HepG2 (cell line): ENCODE measurements around the gene ADCY7. TPM values are rescaled to one million over a fixed set of nuclear protein-coding genes. Genes with fewer than 3 reads are reported as not detected.

Source experiments
- ATAC-seq: fragments of 200-7000 bp; cut with Tn5 transposase; 3 replicates; pipeline ENCODE4 v1.9.1; 2020; ENCODE audit warnings: mild to moderate bottlenecking, moderate library complexity
- BruUV-seq: library from RNA; stranded (reverse); fragments of 400-500 nt; replicated peaks from 2 replicates; lab custom pipeline; 2021; lab: Mats Ljungman, UMichigan
- CTCF ChIA-PET: fragments of 300-600 bp; formaldehyde crosslinking; extraction: SDS; loops from one replicate; lab custom pipeline; 2021; ENCODE audit warnings: low total read pairs, inconsistent platforms, low intra/inter-chr PET ratio; lab: Yijun Ruan, JAX
- POLR2A ChIA-PET: fragments of 350-600 bp; sonication (Branson Sonifier 250); formaldehyde crosslinking; loops from one replicate; lab custom pipeline; 2020; ENCODE audit warnings: antibody characterized with exemption, inconsistent platforms; lab: Yijun Ruan, JAX
- DNase-seq: peaks from one replicate; pipeline ENCODE4 v3.0.0-alpha.2; 2015; ENCODE audit warnings: low spot score
- FAIRE-seq: peaks from 3 replicates; lab custom pipeline; 2011; peaks lifted over from hg19 to GRCh38; lab: Jason Lieb, UNC
- H2AFZ ChIP-seq: one replicate; pipeline ENCODE4 v1.6.1; 2011; ENCODE audit warnings: low read length, inconsistent platforms
- H3K27ac ChIP-seq: fragments of 300-600 bp; 3 replicates; pipeline ENCODE4 v1.8.0; 2011; ENCODE audit warnings: mixed run types, mild to moderate bottlenecking, mixed read lengths, low read length, inconsistent platforms; ENCODE audit not compliant: insufficient read depth; ENCODE audit errors: extremely low read length
- H3K27me3 ChIP-seq, 2 experiments: fragments of 200-600 bp in 1 of 2; 2 replicates in 1 of 2; 3 replicates in 1 of 2; pipeline versions ENCODE4 v1.6.0 to v1.8.0; 2011; ENCODE audit warnings: low read length in 2 of 2, mild to moderate bottlenecking in 2 of 2, moderate library complexity in 2 of 2, inconsistent platforms in 1 of 2; ENCODE audit not compliant: insufficient read depth in 2 of 2, control insufficient read depth in 1 of 2
- H3K36me3 ChIP-seq, 2 experiments: fragments of 200-600 bp in 1 of 2; replicated peaks in 1 of 2; 2 replicates in 1 of 2; 3 replicates in 1 of 2; pipeline versions ENCODE4 v1.5.1 to v1.8.0; 2011; ENCODE audit warnings: low read length in 2 of 2, inconsistent platforms in 1 of 2; ENCODE audit not compliant: insufficient read depth in 2 of 2, control insufficient read depth in 1 of 2
- H3K4me1 ChIP-seq: 2 replicates; pipeline ENCODE4 v1.5.1; 2012; ENCODE audit warnings: low read length, inconsistent platforms; ENCODE audit not compliant: insufficient read depth
- H3K4me2 ChIP-seq: 2 replicates; pipeline ENCODE4 v1.6.0; 2011; ENCODE audit warnings: low read depth, low read length, inconsistent platforms
- H3K4me3 ChIP-seq, 3 experiments: fragments of 200-600 bp in 1 of 3; sonication (generic), shearing (Covaris generic) in 1 of 3; replicated peaks in 1 of 3; 2 replicates each; pipeline ENCODE4 v1.5.1; 2011 to 2016; ENCODE audit warnings: low read length in 3 of 3, inconsistent platforms in 2 of 3, low read depth in 2 of 3, mild to moderate bottlenecking in 2 of 3, control low read depth in 1 of 3, mixed read lengths in 1 of 3; ENCODE audit not compliant: insufficient read depth in 1 of 3
- H3K79me2 ChIP-seq: one replicate; pipeline ENCODE4 v1.6.1; 2011; ENCODE audit warnings: low read length, inconsistent platforms; ENCODE audit not compliant: insufficient read depth
- H3K9ac ChIP-seq: 2 replicates; pipeline ENCODE4 v1.6.0; 2011; ENCODE audit warnings: mild to moderate bottlenecking, low read depth, low read length, inconsistent platforms; ENCODE audit not compliant: insufficient read depth
- H3K9me3 ChIP-seq: 2 replicates; pipeline ENCODE4 v1.5.1; 2012; ENCODE audit warnings: mild to moderate bottlenecking, low read length
- H4K20me1 ChIP-seq: 2 replicates; pipeline ENCODE4 v1.6.0; 2011; ENCODE audit warnings: inconsistent platforms, mild to moderate bottlenecking, low read length, moderate library complexity; ENCODE audit not compliant: insufficient read depth
- ARNTL ChIP-seq: sonication (generic); formaldehyde crosslinking; IDR thresholded peaks from 2 replicates; pipeline ENCODE4 v1.4.0; 2020; ENCODE audit warnings: mild to moderate bottlenecking, missing genetic modification reagents
- BCL6 ChIP-seq: IDR thresholded peaks from 2 replicates; pipeline ENCODE4 v1.6.1; 2016; ENCODE audit warnings: missing genetic modification reagents, missing compliant biosample characterization
- CBFB ChIP-seq: sonication (generic); formaldehyde crosslinking; IDR thresholded peaks from 2 replicates; pipeline ENCODE4 v1.4.0; 2020; ENCODE audit warnings: missing genetic modification reagents
- CBX2 ChIP-seq, 2 experiments: fragments of 200-600 bp in 1 of 2; sonication (generic); formaldehyde crosslinking in 1 of 2; IDR thresholded peaks; 2 replicates each; pipeline versions ENCODE4 v1.7.0 to v1.8.1; 2018 to 2022; ENCODE audit warnings: low read depth in 2 of 2, low read length in 1 of 2, mild to moderate bottlenecking in 1 of 2, missing genetic modification reagents in 1 of 2
- DBP ChIP-seq: sonication (generic); formaldehyde crosslinking; IDR thresholded peaks from 2 replicates; pipeline ENCODE4 v1.4.0; 2020; ENCODE audit warnings: missing genetic modification reagents; ENCODE audit errors: not compliant biosample characterization
- GLI4 ChIP-seq: sonication (generic); formaldehyde crosslinking; IDR thresholded peaks from 2 replicates; pipeline ENCODE4 v1.5.1; 2020; ENCODE audit warnings: missing genetic modification reagents, mild to moderate bottlenecking, moderate library complexity, borderline replicate concordance
- HNF4G ChIP-seq, 2 experiments: sonication (generic) in 1 of 2; formaldehyde crosslinking in 1 of 2; IDR thresholded peaks; 2 replicates each; pipeline versions ENCODE4 v1.4.0 to v1.6.1; 2011 to 2020; ENCODE audit warnings: borderline replicate concordance in 2 of 2, low read depth in 2 of 2, mild to moderate bottlenecking in 2 of 2, low read length in 1 of 2, missing genetic modification reagents in 1 of 2, moderate library complexity in 1 of 2
- HNRNPH1 ChIP-seq: fragments of 200-400 bp; formaldehyde crosslinking; optimal IDR thresholded peaks from 2 replicates; pipeline ENCODE3; 2017; ENCODE audit warnings: mild to moderate bottlenecking, low read depth, low read length
- LRRFIP1 ChIP-seq: sonication (generic); formaldehyde crosslinking; conservative IDR thresholded peaks from 2 replicates; pipeline ENCODE4 v1.4.0; 2020; ENCODE audit warnings: missing genetic modification reagents
- RBFOX2 ChIP-seq: fragments of 200-400 bp; formaldehyde crosslinking; IDR thresholded peaks from 2 replicates; pipeline ENCODE4 v1.6.1; 2017; ENCODE audit warnings: low read depth, mild to moderate bottlenecking, low read length
- SMAD3 ChIP-seq: sonication (generic); formaldehyde crosslinking; IDR thresholded peaks from 2 replicates; pipeline ENCODE4 v1.4.0; 2020; ENCODE audit warnings: missing genetic modification reagents
- YEATS4 ChIP-seq: sonication (generic); formaldehyde crosslinking; IDR thresholded peaks from 2 replicates; pipeline ENCODE4 v1.4.0; 2020; ENCODE audit warnings: missing genetic modification reagents, borderline replicate concordance
- ZBTB14 ChIP-seq: sonication (generic); formaldehyde crosslinking; IDR thresholded peaks from 2 replicates; pipeline ENCODE4 v1.4.0; 2020; ENCODE audit warnings: missing genetic modification reagents
- ZBTB25 ChIP-seq: IDR thresholded peaks from 2 replicates; pipeline ENCODE4 v1.6.1; 2018; ENCODE audit warnings: missing genetic modification reagents
- ZKSCAN5 ChIP-seq: sonication (generic); formaldehyde crosslinking; IDR thresholded peaks from 2 replicates; pipeline ENCODE4 v1.5.1; 2020; ENCODE audit warnings: mild to moderate bottlenecking, missing genetic modification reagents
- ZNF850 ChIP-seq: sonication (generic); formaldehyde crosslinking; conservative IDR thresholded peaks from 2 replicates; pipeline ENCODE4 v1.9.0; 2021; ENCODE audit warnings: mild to moderate bottlenecking, missing genetic modification reagents
- ZSCAN29 ChIP-seq: sonication (generic); formaldehyde crosslinking; conservative IDR thresholded peaks from 2 replicates; pipeline ENCODE4 v1.4.0; 2020; ENCODE audit warnings: mild to moderate bottlenecking, missing genetic modification reagents
- WGBS: methylation state at CpG from one replicate; pipeline ENCODE4 v1.1.6; 2017; ENCODE audit warnings: low lambda C conversion rate; 5-methylcytosine and 5-hydroxymethylcytosine counted together
- in situ Hi-C: cut with HindIII; loops from 2 replicates; pipeline ENCODE4 v1.10.0; 2017; ENCODE audit warnings: low pct_unique_long_range_greater_than_20kb; ENCODE audit not compliant: extremely low pct_ligation_motif_present
- intact Hi-C: fragments of 100-400 bp; cut with micrococcal nuclease; formaldehyde crosslinking; loops from one replicate; pipeline ENCODE4 v1.10.0; 2022; ENCODE audit not compliant: unreplicated experiment
- polyA plus RNA-seq, 8 experiments: library from polyadenylated mRNA; depleted of rRNA in 3 of 8; stranded (reverse) in 7 of 8; unstranded in 1 of 8; fragments of >200 nt; fragmentation: Illumina TruSeq in 4 of 8; extraction: Trizol in 4 of 8; gene quantifications; 2 replicates each; pipeline versions ENCODE4 v1.2.1 to v1.2.3, GENCODE V29; 2011 to 2016; ENCODE audit warnings: low read depth in 4 of 8, missing spikeins in 1 of 8, mixed read lengths in 1 of 8; ENCODE audit not compliant: insufficient read depth in 1 of 8
- total RNA-seq, 5 experiments: library from RNA; depleted of rRNA; stranded (reverse); fragments of >200 nt; fragmentation: Illumina TruSeq; extraction: Trizol; gene quantifications; 2 replicates each; pipeline ENCODE4 v1.2.3, GENCODE V29; 2016; ENCODE audit warnings: low read depth in 1 of 5

The ADCY7 gene
- total and polyA plus RNA-seq, 2 of the 13 experiments (the other 11 are each of a cell fraction or from before 2014, with no cell fraction given) = 2.2 to 4.3 TPM

- Histone ChIP-seq H3K4me3 (no peak overlapping the region), H3K9ac (no peak overlapping the region), H3K79me2 (no peaks in the 10 kb centered on the region), H3K27me3 (no peaks in the 10 kb centered on the region), H4K20me1 (no peaks in the 10 kb centered on the region), H3K27ac (no peak overlapping the region), H2AFZ (no peak overlapping the region), H3K36me3 (peaks cover 28 to 61% of the 10 kb centered on the region in 2 experiments), H3K4me2 (no peak overlapping the region), H3K4me1 (no peaks in the 10 kb centered on the region), H3K9me3 (no peaks in the 10 kb centered on the region)
- TF ChIP-seq RBFOX2 = no peak
- no peak for TF ChIP-seq ZKSCAN5 (CRISPR knock-in tag)
- no peak for TF ChIP-seq CBX2 (IDR thresholded peaks at IDR 0.05; ENCODE audit: low read depth, low read length)
- TF ChIP-seq CBX2 (CRISPR knock-in tag; IDR thresholded peaks at IDR 0.05; ENCODE audit: low read depth) = no peak
- TF ChIP-seq LRRFIP1 (CRISPR knock-in tag) = no peak
- no peak for TF ChIP-seq ZSCAN29
- no peak for TF ChIP-seq CBFB (CRISPR knock-in tag)
- TF ChIP-seq HNF4G (IDR thresholded peaks at IDR 0.05; ENCODE audit: borderline replicate concordance, low read depth, low read length) = no peak
- no peak for TF ChIP-seq HNF4G (CRISPR knock-in tag; IDR thresholded peaks at IDR 0.05; ENCODE audit: borderline replicate concordance, low read depth)
- no peak for TF ChIP-seq GLI4 (CRISPR knock-in tag)
- TF ChIP-seq ZBTB14 (CRISPR knock-in tag) = no peak
- no peak for TF ChIP-seq ZNF850 (CRISPR knock-in tag)
- TF ChIP-seq DBP (CRISPR knock-in tag) = no peak
- TF ChIP-seq ARNTL (CRISPR knock-in tag) = no peak
- TF ChIP-seq SMAD3 (CRISPR knock-in tag) = no peak
- no peak for TF ChIP-seq HNRNPH1
- no peak for TF ChIP-seq YEATS4 (CRISPR knock-in tag)
- no peak for TF ChIP-seq ZBTB25 (CRISPR knock-in tag)
- no peak for TF ChIP-seq BCL6
- intact Hi-C loops (no loop called here), in situ Hi-C loops (no loop called here)
- BruUV-seq = no TSS peak
- DNase-seq = no peak
- CTCF ChIA-PET = no interaction called here
- WGBS = 84% methylated on average over 8 of the region's 8 CpGs
- no peak for ATAC-seq
- FAIRE-seq = no peak
- POLR2A ChIA-PET = no interaction called here
Observed at GRCh38 chr16:50227665-50228064, 38.7 kb upstream of the ADCY7 start.
